IMR-90 (cell line): Measurements from ENCODE around the gene LIPN.

Experiments used
- BHLHE40 ChIP-seq: fragments of 150-350 bp; IDR thresholded peaks from 2 replicates; pipeline ENCODE4 v1.6.1; 2016; ENCODE audit warnings: mild to moderate bottlenecking, low read depth, low read length
- CEBPB ChIP-seq: IDR thresholded peaks from 2 replicates; pipeline ENCODE4 v1.6.1; 2012; ENCODE audit warnings: low read depth, low read length, improper control_type of control experiment
- FOS ChIP-seq: fragments of 150-350 bp; IDR thresholded peaks from 2 replicates; pipeline ENCODE4 v1.6.1; 2016; ENCODE audit warnings: low read depth, low read length
- MAFK ChIP-seq: IDR thresholded peaks from 2 replicates; pipeline ENCODE4 v1.6.1; 2012; ENCODE audit warnings: low read depth, low read length, improper control_type of control experiment
- MAZ ChIP-seq: IDR thresholded peaks from 2 replicates; pipeline ENCODE4 v1.6.1; 2012; ENCODE audit warnings: low read depth, mild to moderate bottlenecking, low read length, improper control_type of control experiment, moderate library complexity, borderline replicate concordance
- MXI1 ChIP-seq: IDR thresholded peaks from 2 replicates; pipeline ENCODE4 v1.6.1; 2012; ENCODE audit warnings: low read depth, mild to moderate bottlenecking, low read length, moderate library complexity, borderline replicate concordance
- POLR2A ChIP-seq: IDR thresholded peaks from 2 replicates; pipeline ENCODE4 v1.6.1; 2012; ENCODE audit warnings: mild to moderate bottlenecking, low read depth, low read length
- RAD21 ChIP-seq: IDR thresholded peaks from 2 replicates; pipeline ENCODE4 v1.6.1; 2012; ENCODE audit warnings: low read length, improper control_type of control experiment
- RFX5 ChIP-seq: IDR thresholded peaks from 2 replicates; pipeline ENCODE4 v1.8.0; 2012; ENCODE audit warnings: low read depth, mild to moderate bottlenecking, low read length, moderate library complexity
- SMC3 ChIP-seq: fragments of 150-350 bp; IDR thresholded peaks from 2 replicates; pipeline ENCODE4 v1.6.1; 2016; ENCODE audit warnings: low read depth, mild to moderate bottlenecking, antibody characterized with exemption, low read length, moderate library complexity
- TF ChIP-seq, protein P1 (sequence below): conservative IDR thresholded peaks from 2 replicates; pipeline ENCODE4 v1.5.1; 2012; ENCODE audit warnings: mild to moderate bottlenecking, low read depth, low read length, improper control_type of control experiment
- TF ChIP-seq, protein P2 (sequence below): fragments of 150-350 bp; IDR thresholded peaks from 2 replicates; pipeline ENCODE4 v1.6.1; 2016; ENCODE audit warnings: low read depth, mild to moderate bottlenecking, low read length, moderate library complexity, borderline replicate concordance
- TF ChIP-seq, protein P3 (sequence below): fragments of 150-350 bp; IDR thresholded peaks from 2 replicates; pipeline ENCODE4 v1.6.1; 2017; ENCODE audit warnings: mild to moderate bottlenecking, antibody characterized with exemption, low read length, low read depth

DNA sequence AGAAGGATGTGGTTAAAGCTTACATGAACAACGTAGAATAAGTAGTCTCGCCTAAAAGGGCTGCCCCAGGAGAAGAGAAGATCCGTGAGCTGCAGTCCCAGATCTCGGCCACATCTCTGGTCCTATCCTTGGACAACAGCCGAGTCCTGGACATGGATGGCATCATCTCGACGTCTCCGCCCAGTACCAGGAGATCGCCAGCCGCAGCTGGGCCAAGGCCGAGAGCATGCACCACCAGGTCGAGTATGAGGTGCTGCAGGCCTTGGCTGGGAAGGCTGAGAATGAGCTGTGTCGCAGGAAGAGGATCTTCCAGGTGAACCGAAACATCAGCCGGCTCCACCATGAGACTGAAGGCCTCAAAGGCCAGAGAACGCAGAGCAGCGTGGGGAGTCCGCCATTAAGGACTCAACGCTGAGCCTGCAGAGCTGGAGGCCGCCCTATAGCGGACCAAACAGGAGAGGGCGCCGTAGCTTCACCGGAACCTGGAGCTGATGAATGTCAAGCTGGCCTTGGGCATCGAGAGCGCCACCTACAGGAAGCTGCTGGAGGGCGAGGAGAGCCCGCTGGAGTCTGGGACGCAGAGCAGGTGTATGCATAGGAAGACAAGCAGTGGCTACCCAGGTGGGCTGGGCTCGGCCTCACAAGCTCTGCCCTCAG, 31.6 kb upstream of the LIPN start:
- TF ChIP-seq CEBPB = no peak
- TF ChIP-seq, protein P1, sequence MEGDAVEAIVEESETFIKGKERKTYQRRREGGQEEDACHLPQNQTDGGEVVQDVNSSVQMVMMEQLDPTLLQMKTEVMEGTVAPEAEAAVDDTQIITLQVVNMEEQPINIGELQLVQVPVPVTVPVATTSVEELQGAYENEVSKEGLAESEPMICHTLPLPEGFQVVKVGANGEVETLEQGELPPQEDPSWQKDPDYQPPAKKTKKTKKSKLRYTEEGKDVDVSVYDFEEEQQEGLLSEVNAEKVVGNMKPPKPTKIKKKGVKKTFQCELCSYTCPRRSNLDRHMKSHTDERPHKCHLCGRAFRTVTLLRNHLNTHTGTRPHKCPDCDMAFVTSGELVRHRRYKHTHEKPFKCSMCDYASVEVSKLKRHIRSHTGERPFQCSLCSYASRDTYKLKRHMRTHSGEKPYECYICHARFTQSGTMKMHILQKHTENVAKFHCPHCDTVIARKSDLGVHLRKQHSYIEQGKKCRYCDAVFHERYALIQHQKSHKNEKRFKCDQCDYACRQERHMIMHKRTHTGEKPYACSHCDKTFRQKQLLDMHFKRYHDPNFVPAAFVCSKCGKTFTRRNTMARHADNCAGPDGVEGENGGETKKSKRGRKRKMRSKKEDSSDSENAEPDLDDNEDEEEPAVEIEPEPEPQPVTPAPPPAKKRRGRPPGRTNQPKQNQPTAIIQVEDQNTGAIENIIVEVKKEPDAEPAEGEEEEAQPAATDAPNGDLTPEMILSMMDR = peak; percentile 20; the same call in 1 of the 2 replicates
- no peak for TF ChIP-seq BHLHE40
- TF ChIP-seq RAD21 = peak; percentile 12; the same call in 1 of the 2 replicates
- TF ChIP-seq POLR2A = no peak
- TF ChIP-seq RFX5 = no peak
- no peak for TF ChIP-seq MAZ
- TF ChIP-seq, protein P2, sequence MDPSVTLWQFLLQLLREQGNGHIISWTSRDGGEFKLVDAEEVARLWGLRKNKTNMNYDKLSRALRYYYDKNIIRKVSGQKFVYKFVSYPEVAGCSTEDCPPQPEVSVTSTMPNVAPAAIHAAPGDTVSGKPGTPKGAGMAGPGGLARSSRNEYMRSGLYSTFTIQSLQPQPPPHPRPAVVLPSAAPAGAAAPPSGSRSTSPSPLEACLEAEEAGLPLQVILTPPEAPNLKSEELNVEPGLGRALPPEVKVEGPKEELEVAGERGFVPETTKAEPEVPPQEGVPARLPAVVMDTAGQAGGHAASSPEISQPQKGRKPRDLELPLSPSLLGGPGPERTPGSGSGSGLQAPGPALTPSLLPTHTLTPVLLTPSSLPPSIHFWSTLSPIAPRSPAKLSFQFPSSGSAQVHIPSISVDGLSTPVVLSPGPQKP = no peak
- TF ChIP-seq, protein P3, sequence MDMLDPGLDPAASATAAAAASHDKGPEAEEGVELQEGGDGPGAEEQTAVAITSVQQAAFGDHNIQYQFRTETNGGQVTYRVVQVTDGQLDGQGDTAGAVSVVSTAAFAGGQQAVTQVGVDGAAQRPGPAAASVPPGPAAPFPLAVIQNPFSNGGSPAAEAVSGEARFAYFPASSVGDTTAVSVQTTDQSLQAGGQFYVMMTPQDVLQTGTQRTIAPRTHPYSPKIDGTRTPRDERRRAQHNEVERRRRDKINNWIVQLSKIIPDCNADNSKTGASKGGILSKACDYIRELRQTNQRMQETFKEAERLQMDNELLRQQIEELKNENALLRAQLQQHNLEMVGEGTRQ = no peak
- no peak for TF ChIP-seq SMC3
- TF ChIP-seq FOS = no peak
- TF ChIP-seq MXI1 = no peak
- no peak for TF ChIP-seq MAFK
